ENCODE results near the gene SLAMF1. TPM values are rescaled to one million over a fixed set of nuclear protein-coding genes. Genes with fewer than 3 reads are reported as not detected.

The SLAMF1 gene
- total and polyA plus RNA-seq, 4 donors, result 0.09 to 1.1 (median 0.17) TPM

GRCh38 chr1:160581961-160582360 is 64.9 kb downstream of the SLAMF1 start:
- Histone ChIP-seq H3K9ac (ENCODE audit: low read depth in 1 of 2, low read length in 2 of 2) (no peak overlapping the region), H3K4me3 (ENCODE audit: low read depth in 1 of 3, low read length in 3 of 3) (no peak overlapping the region), H3K9me3 (ENCODE audit: control insufficient read depth in 4 of 4, low read length in 3 of 4) (peaks cover 0 to 5% (median 0%) of the 10 kb centered on the region in 4 donors), H3K4me1 (ENCODE audit: control insufficient read depth in 4 of 4, insufficient read depth in 4 of 4, low read length in 3 of 4) (peaks cover 0 to 10% (median 8%) of the 10 kb centered on the region in 4 donors), H3K27ac (ENCODE audit: low read depth in 1 of 2, low read length in 2 of 2) (no peak overlapping the region), H3K36me3 (ENCODE audit: control insufficient read depth in 4 of 4, insufficient read depth in 3 of 4, low read depth in 1 of 4, low read length in 3 of 4) (no peaks in the 10 kb centered on the region), H3K27me3 (ENCODE audit: control insufficient read depth in 4 of 4, insufficient read depth in 4 of 4, low read length in 3 of 4) (no peaks in the 10 kb centered on the region)
- TF ChIP-seq, protein P1, sequence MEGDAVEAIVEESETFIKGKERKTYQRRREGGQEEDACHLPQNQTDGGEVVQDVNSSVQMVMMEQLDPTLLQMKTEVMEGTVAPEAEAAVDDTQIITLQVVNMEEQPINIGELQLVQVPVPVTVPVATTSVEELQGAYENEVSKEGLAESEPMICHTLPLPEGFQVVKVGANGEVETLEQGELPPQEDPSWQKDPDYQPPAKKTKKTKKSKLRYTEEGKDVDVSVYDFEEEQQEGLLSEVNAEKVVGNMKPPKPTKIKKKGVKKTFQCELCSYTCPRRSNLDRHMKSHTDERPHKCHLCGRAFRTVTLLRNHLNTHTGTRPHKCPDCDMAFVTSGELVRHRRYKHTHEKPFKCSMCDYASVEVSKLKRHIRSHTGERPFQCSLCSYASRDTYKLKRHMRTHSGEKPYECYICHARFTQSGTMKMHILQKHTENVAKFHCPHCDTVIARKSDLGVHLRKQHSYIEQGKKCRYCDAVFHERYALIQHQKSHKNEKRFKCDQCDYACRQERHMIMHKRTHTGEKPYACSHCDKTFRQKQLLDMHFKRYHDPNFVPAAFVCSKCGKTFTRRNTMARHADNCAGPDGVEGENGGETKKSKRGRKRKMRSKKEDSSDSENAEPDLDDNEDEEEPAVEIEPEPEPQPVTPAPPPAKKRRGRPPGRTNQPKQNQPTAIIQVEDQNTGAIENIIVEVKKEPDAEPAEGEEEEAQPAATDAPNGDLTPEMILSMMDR (IDR thresholded peaks at IDR 0.05; ENCODE audit: low read depth, low read length, missing input control), result no peak
- no peak for TF ChIP-seq JUND (IDR thresholded peaks at IDR 0.05)
- TF ChIP-seq FOXA1 (IDR thresholded peaks at IDR 0.05), result no peak
- no peak for TF ChIP-seq GABPA (IDR thresholded peaks at IDR 0.05 in 1 of 2, conservative IDR thresholded peaks at IDR 0.05 in 1 of 2)
- no peak for TF ChIP-seq RAD21 (IDR thresholded peaks at IDR 0.05)
- no peak for TF ChIP-seq FOXA2 (IDR thresholded peaks at IDR 0.05)
- no peak for TF ChIP-seq REST (IDR thresholded peaks at IDR 0.05)
- TF ChIP-seq ATF3 (IDR thresholded peaks at IDR 0.05), result no peak
- TF ChIP-seq TAF1 (conservative IDR thresholded peaks at IDR 0.05), result no peak
- TF ChIP-seq RXRA (IDR thresholded peaks at IDR 0.05), result no peak
- TF ChIP-seq HNF4A (conservative IDR thresholded peaks at IDR 0.05), result no peak
- TF ChIP-seq ZBTB33 (IDR thresholded peaks at IDR 0.05), result no peak
- TF ChIP-seq HNF4G (IDR thresholded peaks at IDR 0.05), result no peak
- no peak for TF ChIP-seq NR2F2 (IDR thresholded peaks at IDR 0.05)
- TF ChIP-seq EGR1 (IDR thresholded peaks at IDR 0.05; ENCODE audit: low read depth in 2 of 2), result no peak
- TF ChIP-seq SP1 (IDR thresholded peaks at IDR 0.05), result no peak
- 62% methylated on average over 2 of the region's 2 CpGs for WGBS
- no peak for DNase-seq (ENCODE audit: low spot score)

- H3K27me3 ChIP-seq (ENCODE audit: control insufficient read depth in 4 of 4, insufficient read depth in 4 of 4, low read length in 3 of 4), result no peaks in the 10 kb centered on the region
- H3K9me3 ChIP-seq (ENCODE audit: control insufficient read depth in 4 of 4, low read length in 3 of 4), result peaks cover 0 to 5% (median 0%) of the 10 kb centered on the region in 4 donors
- no peak overlapping the region for H3K27ac ChIP-seq (ENCODE audit: low read depth in 1 of 2, low read length in 2 of 2)
- TF ChIP-seq ZBTB33 (IDR thresholded peaks at IDR 0.05) (no peak), YY1 (IDR thresholded peaks at IDR 0.05) (no peak), RXRA (IDR thresholded peaks at IDR 0.05) (no peak), FOXA1 (IDR thresholded peaks at IDR 0.05) (no peak), JUND (IDR thresholded peaks at IDR 0.05) (no peak), HNF4A (conservative IDR thresholded peaks at IDR 0.05) (no peak), SP1 (IDR thresholded peaks at IDR 0.05) (no peak), EGR1 (IDR thresholded peaks at IDR 0.05; ENCODE audit: low read depth in 2 of 2) (no peak), FOXA2 (IDR thresholded peaks at IDR 0.05) (no peak), ATF3 (IDR thresholded peaks at IDR 0.05) (no peak), GABPA (IDR thresholded peaks at IDR 0.05 in 1 of 2, conservative IDR thresholded peaks at IDR 0.05 in 1 of 2) (no peak)
- H3K4me1 ChIP-seq (ENCODE audit: control insufficient read depth in 4 of 4, insufficient read depth in 4 of 4, low read length in 3 of 4), result peaks cover 0 to 7% (median 6%) of the 10 kb centered on the region in 4 donors
- no peak overlapping the region for H3K4me3 ChIP-seq (ENCODE audit: low read depth in 1 of 3, low read length in 3 of 3)
- no peak overlapping the region for H3K9ac ChIP-seq (ENCODE audit: low read depth in 1 of 2, low read length in 2 of 2)
- H3K36me3 ChIP-seq (ENCODE audit: control insufficient read depth in 4 of 4, insufficient read depth in 3 of 4, low read depth in 1 of 4, low read length in 3 of 4), result no peaks in the 10 kb centered on the region
- DNase-seq (ENCODE audit: low spot score), result no peak
- 73% methylated on average over 1 of the region's 1 CpG for WGBS
Measured at GRCh38 chr1:160580221-160580812, 66.5 kb downstream of the SLAMF1 start.
